GM21360 (cell line): Measurements from ENCODE around the gene ICOSLG.
"Not testable (repeated sequence)": the region's sequence is repeated elsewhere in the genome, so short reads cannot be mapped to it uniquely, and the experiment has no call there.

Experiments used
- ATAC-seq: cut with Tn5 transposase; IDR thresholded peaks from one replicate; pipeline ENCODE4 v1.9.1; 2021; ENCODE audit warnings: mild to moderate bottlenecking, moderate library complexity; ENCODE audit not compliant: unreplicated experiment

Gene ICOSLG

GRCh38 chr21:44265734-44266270 lies 25.1 kb upstream of the ICOSLG start:
- ATAC-seq, result no peak

DNA sequence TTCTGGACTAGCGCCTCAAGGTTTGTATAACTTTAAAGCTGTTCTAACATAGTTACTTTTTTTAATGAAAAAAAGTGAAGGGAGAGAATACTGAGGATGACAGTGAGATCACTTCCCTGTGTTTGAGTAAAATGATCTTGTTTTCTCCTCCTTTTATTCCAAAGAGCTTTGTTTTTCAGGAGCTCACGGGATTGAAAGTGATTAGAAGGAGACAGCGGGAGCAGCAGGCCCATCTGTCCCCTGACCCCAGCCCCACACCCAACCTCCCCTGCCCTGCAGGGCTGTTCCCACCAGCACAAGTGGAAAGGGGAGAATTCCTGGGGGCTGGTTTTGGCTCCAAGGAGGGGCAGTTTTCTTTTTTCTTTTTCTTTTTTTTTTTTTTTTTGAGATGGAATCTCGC lies 23.0 kb upstream of the ICOSLG start:
- ATAC-seq, result no peak

GRCh38 chr21:44263221-44263760 lies 22.5 kb upstream of the ICOSLG start:
- no peak for ATAC-seq

DNA sequence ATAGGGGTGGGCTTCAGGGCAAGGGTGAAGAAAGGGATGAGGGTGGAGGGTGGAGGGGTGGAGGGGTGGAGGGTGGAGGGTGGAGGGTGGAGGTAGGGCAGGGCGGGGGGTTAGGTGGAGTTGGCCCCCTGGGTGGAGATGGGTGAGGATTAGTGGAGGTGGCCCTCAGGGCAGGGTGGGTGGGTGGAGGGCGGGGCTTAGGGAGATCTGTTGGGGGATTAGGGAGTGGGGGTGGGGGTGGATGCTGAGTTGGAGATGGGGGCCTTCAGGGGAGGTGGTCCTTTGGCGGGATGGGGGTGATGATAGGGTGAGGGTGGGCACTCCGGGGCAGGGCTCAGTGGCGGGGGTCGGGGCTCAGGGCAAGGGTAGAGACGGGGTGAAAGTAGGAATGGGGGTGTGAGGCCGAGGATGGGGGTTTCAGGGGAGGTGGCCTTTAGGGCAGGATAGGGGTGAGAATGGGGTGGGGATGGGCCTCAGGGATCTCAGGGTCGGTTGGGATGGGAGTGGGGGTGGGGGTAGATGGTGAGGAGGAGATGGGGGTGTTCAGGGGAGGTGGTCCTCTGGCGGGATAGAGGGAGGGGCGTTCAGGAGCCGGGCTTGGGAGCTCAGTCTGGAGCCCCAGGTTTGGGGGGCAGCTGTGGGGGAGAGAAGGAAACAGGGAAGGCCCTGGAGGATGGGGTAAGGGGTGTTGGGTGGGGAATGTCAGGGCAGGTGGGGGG lies 21.8 kb upstream of the ICOSLG start:
- ATAC-seq, result no peak

- no peak for ATAC-seq
Measured at GRCh38 chr21:44261675-44262295, 21.0 kb upstream of the ICOSLG start, which contains the start of gene DNMT3L. Gene DNMT3L (minus strand): TSS chr21:44261897. CDS start chr21:44261259, 638 bp downstream.

DNA sequence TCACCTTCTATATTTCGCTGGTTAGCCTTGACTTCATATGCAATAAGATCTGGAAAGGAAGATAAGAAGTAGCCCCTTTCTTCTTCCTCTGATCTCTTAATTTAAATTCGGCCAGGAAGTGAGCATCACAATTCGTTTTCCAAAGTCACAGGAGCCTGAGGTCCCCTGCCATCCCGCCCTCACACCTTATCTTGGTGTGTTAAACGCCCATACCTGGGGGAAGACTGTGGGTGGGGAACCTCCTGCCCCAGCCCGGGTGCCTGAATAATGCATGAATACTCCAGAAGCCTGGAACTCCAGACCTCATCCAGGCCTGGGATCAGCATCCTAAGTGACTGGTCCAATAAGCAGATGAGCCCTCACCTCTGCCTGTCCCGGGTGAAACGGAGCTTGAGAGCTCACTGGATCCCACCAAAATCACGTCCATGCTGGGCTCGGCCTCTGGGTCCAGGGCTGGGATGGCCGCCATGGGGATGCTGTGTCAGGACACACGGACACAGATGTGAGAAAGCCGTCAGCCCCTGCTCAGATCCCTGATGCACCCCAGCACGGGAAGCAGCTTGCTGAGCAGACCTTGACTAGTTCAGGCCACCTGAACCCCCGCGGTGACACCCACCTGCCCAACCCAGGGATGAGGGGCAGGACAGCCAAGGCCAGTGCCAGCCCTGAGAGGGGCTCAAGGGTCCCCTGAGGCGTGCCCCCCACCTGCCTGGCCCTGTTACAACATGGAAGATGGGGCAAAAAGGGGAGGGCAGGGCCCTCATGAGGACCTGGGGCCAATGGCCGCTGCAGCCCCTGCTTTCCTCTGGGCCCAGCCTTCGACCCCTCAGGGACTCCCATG lies 20.3 kb upstream of the ICOSLG start:
- no peak for ATAC-seq

DNA sequence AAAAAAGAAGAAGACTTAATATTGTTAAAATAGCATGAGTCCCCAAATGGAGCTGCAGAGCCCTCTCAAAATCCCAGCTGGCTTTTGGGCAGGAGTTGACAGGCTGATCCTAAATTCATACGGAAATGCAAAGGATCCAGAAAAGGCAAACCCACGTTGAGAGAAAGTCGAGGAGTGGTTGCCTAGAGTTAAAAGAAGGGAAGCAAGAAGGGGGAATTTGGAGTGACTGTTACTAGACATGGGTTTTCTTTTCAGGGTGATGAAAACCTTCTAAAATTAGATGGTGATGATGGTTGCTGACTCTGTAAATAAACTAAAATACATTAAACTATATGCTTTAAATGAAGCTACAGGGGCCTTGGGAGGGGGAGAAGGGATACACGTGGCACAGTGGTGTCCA lies 19.3 kb upstream of the ICOSLG start:
- ATAC-seq, result no peak

DNA sequence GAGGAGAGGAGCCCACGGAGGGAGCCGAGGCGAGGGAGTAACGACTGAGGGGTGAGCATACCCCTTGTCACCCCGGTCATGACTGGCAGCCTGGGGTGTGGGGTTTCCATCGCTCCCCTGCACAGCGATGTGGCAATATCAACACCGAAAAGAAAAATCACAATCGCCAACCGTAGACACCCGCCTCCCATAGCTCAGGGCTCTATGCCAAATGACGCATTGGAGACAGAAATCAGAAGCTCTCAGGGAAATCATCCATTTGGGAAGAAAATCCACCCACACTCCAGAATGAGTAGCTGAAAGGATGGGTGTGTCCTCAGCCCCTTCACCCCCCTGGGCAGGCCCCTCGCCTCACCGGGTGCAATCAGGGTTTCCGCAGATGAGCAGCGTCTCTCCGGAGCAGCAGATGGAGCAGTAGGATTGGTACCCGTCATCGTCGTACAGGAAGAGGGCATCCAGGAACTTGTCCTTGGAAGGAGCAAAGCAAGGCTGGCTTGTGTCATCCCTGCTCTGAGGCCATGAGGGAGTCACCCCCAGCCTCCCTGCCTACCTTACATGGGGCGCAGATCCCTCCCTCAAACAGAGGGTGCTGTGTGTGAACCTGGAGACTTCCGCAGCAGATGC lies 18.5 kb upstream of the ICOSLG start:
- ATAC-seq, result no peak

DNA sequence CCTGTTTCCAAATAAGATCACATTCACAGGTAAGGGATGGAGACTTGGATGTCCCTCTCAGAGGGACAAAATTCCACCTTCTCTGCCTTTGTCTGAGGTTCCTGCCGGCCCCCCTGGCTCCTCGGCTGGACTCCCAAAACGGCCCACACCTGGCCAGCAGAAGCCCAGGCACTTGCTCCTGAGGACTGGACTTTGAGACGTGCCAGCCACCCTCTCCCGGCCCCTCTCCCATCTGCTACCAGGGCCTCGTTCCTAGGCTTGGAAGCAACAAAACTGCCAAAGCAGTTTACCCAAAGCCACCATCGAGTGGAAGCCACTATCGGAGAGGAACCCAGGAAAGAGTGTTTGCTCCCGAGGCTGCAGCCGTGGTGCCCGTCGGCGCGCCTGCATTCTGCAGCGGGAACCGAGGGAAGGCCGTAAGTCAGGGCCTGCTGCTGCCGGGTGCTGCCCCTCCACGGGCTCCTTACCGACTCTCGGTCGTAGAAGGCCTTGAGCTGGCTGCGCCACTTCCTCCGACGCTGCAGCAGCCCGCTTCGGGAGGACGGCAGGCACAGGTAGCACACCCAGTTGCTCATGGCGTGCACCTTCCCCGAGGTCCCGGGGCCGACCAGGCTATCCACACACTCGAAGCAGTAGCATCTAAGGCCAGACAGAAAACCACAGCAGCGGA lies 17.4 kb upstream of the ICOSLG start:
- no peak for ATAC-seq

GRCh38 chr21:44255511-44255981 lies 14.8 kb upstream of the ICOSLG start:
- no peak for ATAC-seq

GRCh38 chr21:44253832-44254710 lies 13.3 kb upstream of the ICOSLG start:
- no peak for ATAC-seq

DNA sequence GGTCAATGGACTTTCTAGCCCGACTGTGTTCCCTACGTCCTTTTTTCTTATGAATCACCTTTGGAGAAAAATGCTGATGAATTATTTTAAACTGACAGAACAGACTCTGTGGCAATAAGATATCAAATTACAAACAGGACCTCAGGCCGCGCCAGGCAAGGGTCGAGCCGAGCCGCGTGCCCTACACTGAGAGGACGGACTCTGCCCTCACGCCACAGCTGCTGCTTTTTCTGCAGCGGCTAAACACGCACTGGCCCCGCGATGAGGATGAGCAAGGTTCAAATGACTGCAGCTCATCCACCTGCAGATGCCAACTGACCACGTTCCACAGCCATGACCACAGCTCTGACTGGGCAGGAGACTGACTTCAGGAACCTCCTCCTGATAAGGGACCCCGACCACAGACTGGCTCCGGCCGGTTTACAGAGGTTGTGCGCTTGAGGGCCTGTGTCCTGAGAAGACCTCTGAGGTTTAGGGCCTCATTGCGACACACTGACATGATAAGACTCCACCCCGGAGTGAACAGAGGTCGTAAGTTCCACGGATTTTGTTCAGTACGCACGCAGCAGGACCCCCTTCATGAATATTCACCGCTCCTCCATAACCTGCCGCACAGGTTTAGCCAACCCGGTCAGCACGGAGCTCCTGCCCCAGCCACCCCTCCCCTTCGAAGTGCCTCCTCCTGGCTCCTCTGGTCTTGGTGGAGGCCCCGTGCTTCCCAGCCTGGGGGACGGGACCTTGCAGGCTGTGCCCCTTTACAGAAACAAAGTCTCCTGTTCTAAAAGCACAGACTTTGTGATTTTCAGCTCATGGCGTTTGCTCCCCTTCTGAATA lies 8.7 kb upstream of the ICOSLG start:
- ATAC-seq, result not testable (repeated sequence)

DNA sequence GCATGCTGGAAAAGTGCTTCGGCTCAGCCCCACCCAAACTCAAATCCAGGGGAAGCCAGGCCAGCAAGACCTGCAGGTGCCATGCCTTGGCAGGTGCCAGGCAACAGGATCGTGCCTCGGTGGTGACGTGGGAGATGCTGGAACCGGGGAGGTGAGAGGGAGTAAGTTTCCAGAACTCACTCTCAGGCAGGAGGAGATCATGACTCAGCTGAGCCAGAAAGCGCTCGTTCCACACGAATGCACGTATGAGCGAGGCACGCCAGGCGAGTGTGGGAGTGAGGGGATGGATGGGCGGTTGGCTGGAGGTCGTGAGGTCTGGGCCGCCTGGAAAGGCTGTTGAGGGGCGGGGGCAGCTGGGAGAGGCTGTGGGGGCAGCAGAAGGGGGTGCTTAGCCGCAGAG lies 7.2 kb upstream of the ICOSLG start:
- ATAC-seq, result not testable (repeated sequence)

DNA sequence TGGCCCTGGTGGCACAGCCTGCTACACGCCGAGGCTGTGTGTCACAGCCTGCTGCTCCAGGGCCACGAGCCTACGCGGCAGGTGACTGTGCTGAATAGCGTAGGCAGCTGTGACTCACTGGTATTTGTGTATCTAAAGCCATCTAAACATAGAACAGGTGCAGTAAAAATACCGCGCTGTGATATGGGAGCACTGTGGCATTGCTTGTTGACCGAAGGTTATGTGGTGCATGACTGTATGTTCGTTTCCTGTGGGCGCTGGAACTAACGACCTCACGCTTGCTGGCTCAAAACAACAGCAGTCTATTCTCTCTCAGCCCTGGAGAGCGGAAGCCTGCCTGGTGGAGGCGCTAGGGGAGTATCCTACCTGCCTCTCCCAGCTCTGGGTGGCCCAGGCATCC lies 3.2 kb upstream of the ICOSLG start:
- ATAC-seq, result not testable (repeated sequence)

DNA sequence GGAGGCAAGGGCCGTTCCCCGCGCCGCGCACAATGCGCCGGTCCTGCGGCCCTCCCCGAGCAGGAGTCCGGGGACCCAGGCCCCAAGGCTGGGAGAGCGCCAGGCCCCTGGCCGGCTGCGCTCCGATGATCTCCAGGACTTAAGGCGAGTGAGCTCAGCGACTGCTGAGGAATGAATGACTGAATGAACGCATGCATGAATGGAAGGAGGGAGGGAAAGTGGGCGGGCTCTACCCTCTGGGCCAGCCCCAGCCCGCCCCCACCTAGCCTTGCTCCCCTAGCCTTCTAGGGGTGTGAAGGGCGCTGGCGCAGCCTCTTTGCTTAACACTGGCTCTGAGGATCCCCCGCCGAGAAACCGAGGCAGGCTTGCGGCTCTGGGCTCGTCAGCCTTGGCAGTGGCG lies 538 bp upstream of the ICOSLG start:
- ATAC-seq, result not testable (repeated sequence)

DNA sequence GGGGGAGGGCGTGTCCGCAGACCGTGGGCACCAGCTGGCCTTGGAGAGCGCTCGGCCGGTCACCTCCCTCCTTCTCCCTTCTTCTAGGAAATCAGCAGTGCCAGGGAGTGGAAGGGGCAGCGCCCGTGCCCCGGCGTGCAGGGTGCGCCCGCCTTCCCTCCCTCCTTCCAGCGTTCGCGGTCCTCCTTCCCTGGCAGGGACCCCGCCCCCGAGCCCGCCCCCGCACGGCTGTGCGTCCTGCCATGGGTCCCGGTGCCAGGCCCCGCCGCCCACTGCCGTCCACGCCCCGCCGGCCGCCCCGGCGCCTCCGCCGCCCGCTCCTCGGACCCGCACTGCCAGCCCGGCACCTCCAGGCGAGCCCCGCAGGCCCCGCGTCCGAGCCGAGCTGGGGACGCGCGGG lies 390 bp downstream of the ICOSLG start:
- not testable (repeated sequence) for ATAC-seq

DNA sequence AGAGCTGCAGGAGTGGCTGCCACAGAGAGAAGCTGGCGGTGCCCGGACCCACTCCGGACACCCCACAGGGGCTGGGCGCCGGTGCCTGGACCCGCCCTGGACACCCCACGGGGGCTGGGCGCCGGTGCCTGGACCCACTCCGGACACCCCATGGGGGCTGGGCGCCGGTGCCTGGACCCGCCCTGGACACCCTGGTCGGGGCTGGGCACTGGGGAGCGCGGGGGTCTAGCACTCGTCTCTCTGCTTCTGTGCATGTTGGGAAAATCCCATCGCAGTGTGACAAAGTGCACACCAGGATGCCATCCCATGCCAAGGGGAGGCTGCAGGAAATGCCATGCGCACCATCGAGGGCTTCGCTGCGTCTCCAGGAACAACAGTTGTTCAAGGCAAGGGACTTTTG lies 11.2 kb downstream of the ICOSLG start:
- ATAC-seq, result not testable (repeated sequence)

- ATAC-seq, result not testable (repeated sequence)
Measured at GRCh38 chr21:44228109-44228508, 12.6 kb downstream of the ICOSLG start.
